Endothelial cell of umbilical vein (primary cell): ENCODE measurements around the gene CNTFR. TPM values are rescaled to one million over a fixed set of nuclear protein-coding genes. Genes with fewer than 3 reads are reported as not detected.

ENCODE experiments used
- BruUV-seq: library from RNA; stranded (reverse); fragments of 400-500 nt; replicated peaks from 2 replicates; lab custom pipeline; 2021; lab: Mats Ljungman, UMichigan
- CTCF ChIA-PET: fragments of 300-600, 350-600 bp; sonication (Branson Sonifier 250); formaldehyde crosslinking; loops from one replicate; lab custom pipeline; 2021; ENCODE audit warnings: antibody characterized with exemption, inconsistent platforms; lab: Charles Lee
- POLR2A ChIA-PET: fragments of 300-600, 350-600 bp; sonication (Branson Sonifier 250); formaldehyde crosslinking; loops from one replicate; lab custom pipeline; 2021; ENCODE audit warnings: antibody characterized with exemption, inconsistent platforms; lab: Charles Lee
- DNase-seq: peaks from one replicate; pipeline ENCODE4 v3.0.0-alpha.2; 2011; ENCODE audit warnings: low read depth, low spot score
- FAIRE-seq: peaks from 2 replicates; lab custom pipeline; 2011; peaks lifted over from hg19 to GRCh38; lab: Jason Lieb, UNC
- H2AFZ ChIP-seq: 2 replicates; pipeline ENCODE4 v1.6.0; 2012; ENCODE audit warnings: low read depth, low read length, control low read depth, inconsistent platforms
- H3K27ac ChIP-seq: 2 replicates; pipeline ENCODE4 v1.5.1; 2011; ENCODE audit warnings: low read depth, mild to moderate bottlenecking, control low read depth, low read length, moderate library complexity; ENCODE audit not compliant: insufficient read depth
- H3K27me3 ChIP-seq, 2 experiments: 2 replicates each; pipeline versions ENCODE4 v1.6.0 to v1.6.1; 2011; ENCODE audit warnings: low read length in 2 of 2, mixed read lengths in 1 of 2; ENCODE audit not compliant: control insufficient read depth in 2 of 2, insufficient read depth in 2 of 2
- H3K36me3 ChIP-seq, 2 experiments: 2 replicates in 1 of 2; 3 replicates in 1 of 2; pipeline ENCODE4 v1.5.1; 2011; ENCODE audit warnings: low read length in 2 of 2, mild to moderate bottlenecking in 1 of 2, moderate library complexity in 1 of 2; ENCODE audit not compliant: control insufficient read depth in 2 of 2, insufficient read depth in 2 of 2; ENCODE audit errors: extremely low read depth in 1 of 2
- H3K4me1 ChIP-seq: 3 replicates; pipeline ENCODE4 v1.5.1; 2011; ENCODE audit warnings: mild to moderate bottlenecking, low read length; ENCODE audit not compliant: control insufficient read depth, insufficient read depth; ENCODE audit errors: extremely low read depth
- H3K4me2 ChIP-seq: 2 replicates; pipeline ENCODE4 v1.6.1; 2011; ENCODE audit warnings: low read length, control low read depth, mixed read lengths; ENCODE audit not compliant: insufficient read depth
- H3K4me3 ChIP-seq, 3 experiments: fragments of 200-600 bp in 1 of 3; sonication (generic), shearing (Covaris generic) in 1 of 3; replicated peaks in 1 of 3; 2 replicates each; pipeline ENCODE4 v1.5.1; 2011 to 2016; ENCODE audit warnings: control low read depth in 3 of 3, low read length in 3 of 3, mild to moderate bottlenecking in 2 of 3, inconsistent platforms in 1 of 3, low read depth in 1 of 3, moderate library complexity in 1 of 3; ENCODE audit not compliant: insufficient read depth in 1 of 3
- H3K79me2 ChIP-seq: 2 replicates; pipeline ENCODE4 v1.6.0; 2012; ENCODE audit warnings: low read length, inconsistent platforms; ENCODE audit not compliant: control insufficient read depth, insufficient read depth
- H3K9ac ChIP-seq: replicated peaks from 2 replicates; pipeline ENCODE3; 2011; ENCODE audit warnings: low read length, control low read depth; ENCODE audit not compliant: insufficient read depth; ENCODE audit errors: extremely low read depth
- H3K9me1 ChIP-seq: replicated peaks from 3 replicates; pipeline ENCODE4 v1.6.0; 2011; ENCODE audit warnings: mild to moderate bottlenecking, low read length; ENCODE audit not compliant: control insufficient read depth, insufficient read depth; ENCODE audit errors: extremely low read depth
- H3K9me3 ChIP-seq: replicated peaks from 2 replicates; pipeline ENCODE4 v1.5.1; 2012; ENCODE audit warnings: low read length, inconsistent platforms; ENCODE audit not compliant: control insufficient read depth, insufficient read depth
- H4K20me1 ChIP-seq: replicated peaks from 2 replicates; pipeline ENCODE3; 2011; ENCODE audit warnings: mild to moderate bottlenecking, low read length; ENCODE audit not compliant: control insufficient read depth, insufficient read depth; ENCODE audit errors: extremely low read depth
- EZH2 ChIP-seq: IDR thresholded peaks from 2 replicates; pipeline ENCODE4 v1.6.1; 2012; ENCODE audit warnings: borderline replicate concordance, low read depth, mild to moderate bottlenecking, moderate library complexity, low read length, inconsistent platforms; ENCODE audit not compliant: severe bottlenecking
- FOS ChIP-seq: IDR thresholded peaks from 2 replicates; pipeline ENCODE4 v1.6.1; 2011; ENCODE audit warnings: mild to moderate bottlenecking, low read length, moderate library complexity, borderline replicate concordance; ENCODE audit not compliant: insufficient read depth
- GATA2 ChIP-seq: IDR thresholded peaks from 2 replicates; pipeline ENCODE4 v1.7.0; 2011; ENCODE audit warnings: low read depth, mild to moderate bottlenecking, moderate library complexity, mixed read lengths, low read length; ENCODE audit not compliant: insufficient read length, insufficient read depth
- JUN ChIP-seq: IDR thresholded peaks from 2 replicates; pipeline ENCODE4 v1.6.1; 2011; ENCODE audit warnings: borderline replicate concordance, low read depth; ENCODE audit not compliant: insufficient read length, insufficient read depth
- MAX ChIP-seq: IDR thresholded peaks from 2 replicates; pipeline ENCODE4 v1.6.1; 2011; ENCODE audit not compliant: insufficient read depth, insufficient read length
- MYC ChIP-seq: IDR thresholded peaks from one replicate; pipeline ENCODE4 v1.6.1; 2011; ENCODE audit warnings: mild to moderate bottlenecking, low read depth, low read length
- POLR2A ChIP-seq: IDR thresholded peaks from 2 replicates; pipeline ENCODE4 v1.6.1; 2012; ENCODE audit warnings: low read depth, mild to moderate bottlenecking, control low read depth, low read length
- POLR2AphosphoS5 ChIP-seq: IDR thresholded peaks from 2 replicates; pipeline ENCODE4 v1.6.1; 2012; ENCODE audit warnings: low read depth, mild to moderate bottlenecking, control low read depth, low read length, moderate library complexity; ENCODE audit not compliant: insufficient read depth
- dilution Hi-C: fragments of 300-500 bp; cut with MboI; formaldehyde crosslinking; loops from one replicate; pipeline ENCODE4 v1.15.0; 2019; ENCODE audit warnings: low sequenced_read_pairs; ENCODE audit not compliant: extremely low pct_ligation_motif_present
- intact Hi-C: fragments of 100-400 bp; cut with micrococcal nuclease; formaldehyde crosslinking; loops from one replicate; pipeline ENCODE4 v1.10.0; 2022
- polyA plus RNA-seq, 4 experiments: library from polyadenylated mRNA; depleted of rRNA in 3 of 4; stranded (reverse) in 3 of 4; unstranded in 1 of 4; fragments of >200 nt; gene quantifications; 2 replicates each; pipeline versions ENCODE4 v1.2.1 to v1.2.3, GENCODE V29; 2011 to 2012; ENCODE audit warnings: missing spikeins in 1 of 4
- total RNA-seq: library from RNA; stranded (reverse); gene quantifications from 2 replicates; pipeline ENCODE4 v1.2.3, GENCODE V29; 2021

CNTFR gene
- total and polyA plus RNA-seq, 2 donors (not counting 3 experiments of a cell fraction or from before 2014, with no cell fraction given): not detected

GRCh38 chr9:34600908-34601307 lies 11.4 kb upstream of the CNTFR start:
- no peaks in the 10 kb centered on the region for H4K20me1 ChIP-seq
- dilution Hi-C loops (no loop called here), intact Hi-C loops (no loop called here)
- peaks cover 0 to 20% of the 10 kb centered on the region in 2 experiments for H3K27me3 ChIP-seq
- DNase-seq: no peak
- H3K4me1 ChIP-seq: no peaks in the 10 kb centered on the region
- TF ChIP-seq JUN (no peak), FOS (no peak), POLR2AphosphoS5 (no peak), GATA2 (no peak), POLR2A (no peak), MAX (no peak), EZH2 (no peak), MYC (no peak)
- H3K79me2 ChIP-seq: no peaks in the 10 kb centered on the region
- no peaks in the 10 kb centered on the region for H3K36me3 ChIP-seq
- no peaks in the 10 kb centered on the region for H3K9me3 ChIP-seq
- no peaks in the 10 kb centered on the region for H3K9me1 ChIP-seq
- ChIA-PET POLR2A (no interaction called here), CTCF (interaction anchor here (1.2 to 1.7 kb wide), 3 partner anchors 9 to 53 kb away, joined by 3 to 12 read pairs (median 4); no protein-coding TSS in a partner anchor)
- H3K9ac ChIP-seq: no peak overlapping the region
- no peak overlapping the region for H2AFZ ChIP-seq
- no peak overlapping the region for H3K27ac ChIP-seq
- no peak overlapping the region for H3K4me2 ChIP-seq
- FAIRE-seq: no peak
- no TSS peak for BruUV-seq
- H3K4me3 ChIP-seq: no peak overlapping the region

GRCh38 chr9:34599546-34599945 lies 10.0 kb upstream of the CNTFR start:
- no peaks in the 10 kb centered on the region for H4K20me1 ChIP-seq
- TF ChIP-seq MAX (no peak), MYC (no peak), FOS (no peak), POLR2AphosphoS5 (no peak)
- no peak overlapping the region for H3K4me3 ChIP-seq
- intact Hi-C loops: no loop called here
- H3K36me3 ChIP-seq: no peaks in the 10 kb centered on the region
- H3K4me2 ChIP-seq: no peak overlapping the region
- DNase-seq (no peak), FAIRE-seq (no peak)
- ChIA-PET CTCF (interaction anchor here (1.3 to 3.1 kb wide), 4 partner anchors 14 to 196 kb away, joined by 3 to 18 read pairs (median 7); no protein-coding TSS in a partner anchor), POLR2A (no interaction called here)
- dilution Hi-C loops: no loop called here
- H3K9me3 ChIP-seq: no peaks in the 10 kb centered on the region
- BruUV-seq: no TSS peak
- no peak overlapping the region for H3K9ac ChIP-seq
- no peak overlapping the region for H2AFZ ChIP-seq
- H3K9me1 ChIP-seq: no peaks in the 10 kb centered on the region
- H3K79me2 ChIP-seq: no peaks in the 10 kb centered on the region
- H3K27ac ChIP-seq: no peak overlapping the region
- no peaks in the 10 kb centered on the region for H3K4me1 ChIP-seq
- H3K27me3 ChIP-seq: peaks cover 0 to 15% of the 10 kb centered on the region in 2 experiments
